Astrocyte (in vitro differentiated cells and primary cell): ENCODE data around the gene RILP. TPM values are rescaled to one million over a fixed set of nuclear protein-coding genes. Genes with fewer than 3 reads are reported as not detected.

Experiments used
- DNase-seq: peaks from one replicate; pipeline ENCODE4 v3.0.0-alpha.2; 2010; ENCODE audit warnings: low read depth
- FAIRE-seq: peaks from 2 replicates; lab custom pipeline; 2011; peaks lifted over from hg19 to GRCh38; lab: Jason Lieb, UNC
- H2AFZ ChIP-seq: 2 replicates; pipeline ENCODE4 v1.6.0; 2012; ENCODE audit warnings: low read depth, low read length, inconsistent platforms
- H3K27ac ChIP-seq: 2 replicates; pipeline ENCODE4 v1.5.1; 2011; ENCODE audit warnings: low read depth, low read length, inconsistent platforms
- H3K27me3 ChIP-seq: 2 replicates; pipeline ENCODE4 v1.6.0; 2011; ENCODE audit warnings: low read length, inconsistent platforms; ENCODE audit not compliant: insufficient read depth
- H3K36me3 ChIP-seq: 2 replicates; pipeline ENCODE4 v1.5.1; 2011; ENCODE audit warnings: low read length, inconsistent platforms; ENCODE audit not compliant: insufficient read depth
- H3K4me1 ChIP-seq: 2 replicates; pipeline ENCODE4 v1.5.1; 2011; ENCODE audit warnings: low read length, inconsistent platforms; ENCODE audit not compliant: insufficient read depth
- H3K4me2 ChIP-seq: 2 replicates; pipeline ENCODE4 v1.6.0; 2012; ENCODE audit warnings: low read length, inconsistent platforms
- H3K4me3 ChIP-seq: 2 replicates; pipeline ENCODE4 v1.5.1; 2011; ENCODE audit warnings: low read depth, mild to moderate bottlenecking, low read length, inconsistent platforms; ENCODE audit not compliant: insufficient read depth
- H3K79me2 ChIP-seq: 2 replicates; pipeline ENCODE4 v1.6.0; 2012; ENCODE audit warnings: mild to moderate bottlenecking, low read length, inconsistent platforms; ENCODE audit not compliant: insufficient read depth
- H3K9ac ChIP-seq: 2 replicates; pipeline ENCODE4 v1.6.0; 2012; ENCODE audit warnings: mild to moderate bottlenecking, low read length, inconsistent platforms
- H3K9me3 ChIP-seq: 2 replicates; pipeline ENCODE4 v1.5.1; 2012; ENCODE audit warnings: low read depth, mild to moderate bottlenecking, low read length, inconsistent platforms; ENCODE audit not compliant: insufficient read depth
- H4K20me1 ChIP-seq: 2 replicates; pipeline ENCODE4 v1.6.0; 2012; ENCODE audit warnings: low read length, inconsistent platforms; ENCODE audit not compliant: insufficient read depth
- H3K27ac Mint-ChIP-seq: one replicate; pipeline ENCODE4 v1.8.0; 2021; ENCODE audit warnings: mild to moderate bottlenecking, mixed read lengths; ENCODE audit not compliant: unreplicated experiment
- H3K27me3 Mint-ChIP-seq: one replicate; pipeline ENCODE4 v1.8.0; 2021; ENCODE audit warnings: low read depth, mixed read lengths; ENCODE audit not compliant: unreplicated experiment
- H3K36me3 Mint-ChIP-seq: one replicate; pipeline ENCODE4 v1.8.0; 2021; ENCODE audit warnings: low read depth, mixed read lengths; ENCODE audit not compliant: unreplicated experiment
- H3K4me1 Mint-ChIP-seq: one replicate; pipeline ENCODE4 v1.8.0; 2021; ENCODE audit warnings: low read depth, mixed read lengths; ENCODE audit not compliant: unreplicated experiment
- H3K4me3 Mint-ChIP-seq: one replicate; pipeline ENCODE4 v1.8.0; 2021; ENCODE audit warnings: mild to moderate bottlenecking, moderate library complexity, mixed read lengths; ENCODE audit not compliant: unreplicated experiment
- H3K9me3 Mint-ChIP-seq: one replicate; pipeline ENCODE4 v1.8.0; 2021; ENCODE audit warnings: mild to moderate bottlenecking, mixed read lengths; ENCODE audit not compliant: unreplicated experiment
- CTCF ChIP-seq: IDR thresholded peaks from 2 replicates; pipeline ENCODE4 v1.5.1; 2011; ENCODE audit warnings: low read depth, mild to moderate bottlenecking, inconsistent platforms, low read length, moderate library complexity; ENCODE audit not compliant: insufficient read depth
- EZH2 ChIP-seq: IDR thresholded peaks from 2 replicates; pipeline ENCODE4 v1.6.1; 2012; ENCODE audit warnings: mild to moderate bottlenecking, low read length, inconsistent platforms; ENCODE audit not compliant: insufficient read depth
- total RNA-seq: library from RNA; stranded (reverse); gene quantifications from 2 replicates; pipeline ENCODE4 v1.2.1, GENCODE V29; 2021

Gene RILP
- total RNA-seq, 1 donor from 2014 or later, result 7.8 TPM

GRCh38 chr17:1597861-1598342 lies 51.8 kb downstream of the RILP start:
- no peaks in the 10 kb centered on the region for H3K9me3 Mint-ChIP-seq
- no peaks in the 10 kb centered on the region for H3K36me3 ChIP-seq
- no peak for FAIRE-seq
- H3K4me1 ChIP-seq, result no peaks in the 10 kb centered on the region
- H3K27me3 Mint-ChIP-seq, result peaks cover 5% of the 10 kb centered on the region
- no peak overlapping the region for H2AFZ ChIP-seq
- DNase-seq, result no peak
- no peak overlapping the region for H3K9ac ChIP-seq
- no peak overlapping the region for H3K4me3 Mint-ChIP-seq
- H3K4me2 ChIP-seq, result no peak overlapping the region
- H3K27ac ChIP-seq, result no peak overlapping the region
- no peaks in the 10 kb centered on the region for H3K27me3 ChIP-seq
- peaks cover 12% of the 10 kb centered on the region for H3K36me3 Mint-ChIP-seq
- TF ChIP-seq CTCF, result no peak
- no peak for TF ChIP-seq EZH2
- H3K9me3 ChIP-seq, result peaks cover 7% of the 10 kb centered on the region
- H4K20me1 ChIP-seq, result no peaks in the 10 kb centered on the region
- H3K27ac Mint-ChIP-seq, result no peak overlapping the region
- no peaks in the 10 kb centered on the region for H3K79me2 ChIP-seq
- H3K4me1 Mint-ChIP-seq, result peaks cover 2% of the 10 kb centered on the region
- H3K4me3 ChIP-seq, result no peak overlapping the region

Other genes with a start within 250 kb of the RILP start
- gene YWHAE, start 249.6 kb downstream of the RILP start, total RNA-seq, result 756 and 771 TPM in 2 replicates
- gene CRK, start 193.6 kb downstream of the RILP start, total RNA-seq, result 81.1 and 83.5 TPM in 2 replicates
- gene MYO1C, start 157.2 kb downstream of the RILP start, total RNA-seq, result 132 and 134 TPM in 2 replicates
- 26.4 and 26.7 TPM in 2 replicates for gene INPP5K, start 133.3 kb downstream of the RILP start, total RNA-seq
- 69.1 and 79.3 TPM in 2 replicates for gene PITPNA, start 87.1 kb downstream of the RILP start, total RNA-seq
- gene SLC43A2, start 21.0 kb downstream of the RILP start, total RNA-seq, result 17.9 and 18.0 TPM in 2 replicates
- 2.9 and 3.9 TPM in 2 replicates for gene SCARF1, start 4.1 kb downstream of the RILP start, total RNA-seq
- 202 TPM in 2 replicates for gene PRPF8, start 35.0 kb upstream of the RILP start, total RNA-seq
- gene TLCD2, start 60.5 kb upstream of the RILP start, total RNA-seq, result 5.9 and 6.0 TPM in 2 replicates
- gene WDR81, start 74.8 kb upstream of the RILP start, total RNA-seq, result 12.3 and 13.9 TPM in 2 replicates
- gene SERPINF2, start 93.0 kb upstream of the RILP start, total RNA-seq, result 0.11 and 0.29 TPM in 2 replicates
- gene SERPINF1, start 112.2 kb upstream of the RILP start, total RNA-seq, result 26.6 and 43.8 TPM in 2 replicates
- gene SMYD4, start 180.0 kb upstream of the RILP start, total RNA-seq, result 8.6 and 10.7 TPM in 2 replicates
- 62.6 and 68.8 TPM in 2 replicates for gene RPA1, start 180.1 kb upstream of the RILP start, total RNA-seq